ENCODE data around the gene CEL. TPM values are rescaled to one million over a fixed set of nuclear protein-coding genes. Genes with fewer than 3 reads are reported as not detected.

CEL gene
- total RNA-seq, 2 donors from 2014 or later = 1.7 to 2.8 TPM

DNA sequence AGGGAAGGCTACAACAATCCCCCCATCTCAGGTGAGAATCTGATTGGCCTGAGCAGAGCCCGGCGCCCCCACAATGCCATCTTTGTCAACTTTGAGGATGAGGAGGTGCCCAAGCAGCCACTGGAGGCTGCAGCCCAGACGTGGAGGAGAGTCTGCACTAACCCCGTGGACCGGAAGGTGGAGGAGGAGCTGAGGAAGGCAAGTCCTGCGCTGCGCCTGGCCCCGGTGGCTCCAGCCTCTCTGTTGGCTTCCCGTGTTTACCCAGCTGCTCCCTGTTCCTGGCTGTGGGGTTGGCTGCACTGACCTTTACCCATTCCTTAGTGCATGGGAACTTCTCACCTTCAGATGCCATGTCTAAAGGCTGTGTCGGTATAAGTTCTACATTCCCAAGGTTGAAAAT, 11.0 kb upstream of the CEL start:
- Histone ChIP-seq H3K4me1 (replicated peaks) (no peaks in the 10 kb centered on the region), H3K27ac (no peak overlapping the region), H3K9me3 (no peaks in the 10 kb centered on the region), H3K36me3 (peaks cover 0 to 19% of the 10 kb centered on the region in 2 donors), H3K27me3 (replicated peaks; ENCODE audit: insufficient read depth) (no peaks in the 10 kb centered on the region), H3K4me3 (no peak overlapping the region)
- WGBS = 87% methylated on average over 10 of the region's 10 CpGs
- intact Hi-C loops (cut with DNase I) = no loop called here
- DNase-seq (ENCODE audit: low spot score) = no peak
- TF ChIP-seq POLR2A (IDR thresholded peaks at IDR 0.05) (no peak), POLR2AphosphoS5 (IDR thresholded peaks at IDR 0.05) (no peak)
- TF ChIP-seq, protein P1, sequence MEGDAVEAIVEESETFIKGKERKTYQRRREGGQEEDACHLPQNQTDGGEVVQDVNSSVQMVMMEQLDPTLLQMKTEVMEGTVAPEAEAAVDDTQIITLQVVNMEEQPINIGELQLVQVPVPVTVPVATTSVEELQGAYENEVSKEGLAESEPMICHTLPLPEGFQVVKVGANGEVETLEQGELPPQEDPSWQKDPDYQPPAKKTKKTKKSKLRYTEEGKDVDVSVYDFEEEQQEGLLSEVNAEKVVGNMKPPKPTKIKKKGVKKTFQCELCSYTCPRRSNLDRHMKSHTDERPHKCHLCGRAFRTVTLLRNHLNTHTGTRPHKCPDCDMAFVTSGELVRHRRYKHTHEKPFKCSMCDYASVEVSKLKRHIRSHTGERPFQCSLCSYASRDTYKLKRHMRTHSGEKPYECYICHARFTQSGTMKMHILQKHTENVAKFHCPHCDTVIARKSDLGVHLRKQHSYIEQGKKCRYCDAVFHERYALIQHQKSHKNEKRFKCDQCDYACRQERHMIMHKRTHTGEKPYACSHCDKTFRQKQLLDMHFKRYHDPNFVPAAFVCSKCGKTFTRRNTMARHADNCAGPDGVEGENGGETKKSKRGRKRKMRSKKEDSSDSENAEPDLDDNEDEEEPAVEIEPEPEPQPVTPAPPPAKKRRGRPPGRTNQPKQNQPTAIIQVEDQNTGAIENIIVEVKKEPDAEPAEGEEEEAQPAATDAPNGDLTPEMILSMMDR (IDR thresholded peaks at IDR 0.05) = no peak

DNA sequence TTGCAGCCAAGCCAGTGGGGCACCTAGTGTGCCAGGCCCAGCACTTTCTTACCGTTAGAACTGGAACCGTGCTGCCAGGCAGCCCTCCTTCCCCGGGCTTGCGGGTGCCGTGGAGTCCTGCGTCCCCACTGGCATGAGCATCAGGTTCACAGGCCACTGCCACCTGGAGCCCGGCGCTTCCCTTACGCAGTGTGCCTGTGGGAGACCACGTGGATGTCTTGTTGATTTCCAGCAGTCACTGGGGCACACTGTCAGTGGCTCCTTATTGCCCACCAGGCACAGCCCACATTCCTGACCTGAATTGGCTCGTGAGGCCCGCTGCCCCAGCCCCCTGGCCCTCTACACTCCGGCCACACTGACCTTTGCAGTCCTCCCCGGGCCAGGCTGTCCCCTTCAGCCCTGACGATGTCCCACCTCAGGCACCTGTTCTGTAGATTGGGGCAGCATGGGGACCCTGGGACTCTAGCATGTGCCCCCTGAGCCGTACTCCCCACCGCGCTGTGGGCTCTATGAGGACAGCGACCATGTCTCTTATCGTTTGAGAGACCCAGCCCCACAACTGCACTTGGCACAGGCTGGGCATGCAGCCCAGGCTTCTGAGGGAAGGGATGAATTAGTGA, 10.4 kb upstream of the CEL start:
- intact Hi-C loops (cut with DNase I) = no loop called here
- Histone ChIP-seq H3K4me1 (replicated peaks) (no peaks in the 10 kb centered on the region), H3K36me3 (peaks cover 0 to 19% of the 10 kb centered on the region in 2 donors), H3K27ac (no peak overlapping the region), H3K27me3 (replicated peaks; ENCODE audit: insufficient read depth) (no peaks in the 10 kb centered on the region), H3K9me3 (no peaks in the 10 kb centered on the region), H3K4me3 (no peak overlapping the region)
- TF ChIP-seq, protein P1 (IDR thresholded peaks at IDR 0.05) = no peak
- TF ChIP-seq POLR2AphosphoS5 (IDR thresholded peaks at IDR 0.05) = no peak
- no peak for TF ChIP-seq POLR2A (IDR thresholded peaks at IDR 0.05)
- WGBS = 94% methylated on average over 12 of the region's 20 CpGs
- no peak for DNase-seq (ENCODE audit: low spot score)

DNA sequence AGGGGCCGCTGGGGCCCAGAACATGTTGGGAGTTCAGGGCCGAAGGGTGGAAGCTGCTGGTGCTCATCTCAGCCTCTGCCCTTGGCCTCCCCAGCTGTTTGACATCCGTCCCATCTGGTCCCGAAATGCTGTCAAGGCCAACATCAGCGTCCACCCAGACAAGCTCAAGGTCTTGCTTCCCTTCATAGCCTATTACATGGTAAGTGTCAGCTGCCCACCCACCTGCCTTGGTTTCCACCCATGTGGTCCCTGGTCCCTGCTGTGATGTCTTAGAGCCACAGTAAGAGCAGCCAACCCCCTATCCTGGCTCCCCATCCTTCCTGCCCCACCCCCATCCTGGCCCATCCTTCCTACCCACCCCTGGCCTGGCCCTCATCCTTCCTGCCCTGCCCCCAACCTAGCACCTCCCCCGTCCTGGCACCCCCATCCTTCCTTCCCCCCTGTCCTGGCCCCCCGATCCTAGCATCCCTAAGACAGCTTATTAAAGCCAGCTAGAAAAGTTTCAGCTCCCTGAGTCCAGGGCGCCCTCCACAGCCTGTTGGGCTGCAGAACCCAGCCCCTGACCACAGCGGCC, 9.7 kb upstream of the CEL start:
- Histone ChIP-seq H3K27ac (no peak overlapping the region), H3K4me1 (replicated peaks) (no peaks in the 10 kb centered on the region), H3K36me3 (peaks cover 0 to 19% of the 10 kb centered on the region in 2 donors), H3K4me3 (no peak overlapping the region), H3K9me3 (no peaks in the 10 kb centered on the region), H3K27me3 (replicated peaks; ENCODE audit: insufficient read depth) (no peaks in the 10 kb centered on the region)
- 91% methylated on average over 9 of the region's 9 CpGs for WGBS
- no peak for DNase-seq (ENCODE audit: low spot score)
- TF ChIP-seq POLR2A (IDR thresholded peaks at IDR 0.05) = no peak
- TF ChIP-seq, protein P1 (IDR thresholded peaks at IDR 0.05) = no peak
- TF ChIP-seq POLR2AphosphoS5 (IDR thresholded peaks at IDR 0.05) = no peak
- intact Hi-C loops (cut with DNase I) = no loop called here

DNA sequence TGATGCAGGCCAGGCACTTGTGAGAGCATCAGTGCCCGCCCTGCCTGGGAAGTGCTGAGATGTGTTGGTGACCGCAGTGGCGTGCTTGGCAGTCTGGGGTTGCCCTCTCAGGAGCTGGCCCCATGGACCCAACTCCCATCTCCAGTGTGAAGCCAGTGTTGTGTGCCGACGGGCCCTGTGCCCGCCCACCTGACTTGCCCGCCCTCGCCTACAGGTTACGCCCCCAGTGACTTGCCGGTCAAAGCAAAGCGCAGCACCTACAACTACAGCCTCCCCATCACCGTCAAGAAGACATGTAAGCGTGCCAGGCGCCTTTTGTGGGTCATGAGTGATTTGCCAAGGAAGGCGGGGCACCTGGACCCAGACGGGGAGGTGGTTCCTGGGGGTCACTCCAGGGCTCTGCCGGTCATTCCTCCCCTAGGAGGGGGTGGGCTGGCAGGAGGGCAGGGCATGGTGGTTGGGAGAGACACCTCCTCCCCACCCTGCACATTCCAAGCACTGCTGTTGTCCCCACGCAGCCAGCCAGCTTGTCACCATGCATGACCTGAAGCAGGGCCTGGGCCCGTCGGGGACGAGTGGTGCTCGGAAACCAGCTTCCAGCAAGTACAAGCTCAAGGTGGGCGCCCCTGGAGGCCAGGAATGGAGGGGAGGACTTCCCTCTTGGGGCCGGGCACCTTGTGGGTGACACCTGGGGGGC, 7.4 kb upstream of the CEL start:
- intact Hi-C loops (cut with DNase I) = no loop called here
- peaks cover 0 to 19% of the 10 kb centered on the region in 2 donors for H3K36me3 ChIP-seq
- WGBS = 87% methylated on average over 24 of the region's 24 CpGs

More for the DNA sequence above, 7.4 kb upstream of the CEL start:
- DNase-seq (ENCODE audit: low spot score) = no peak
- TF ChIP-seq POLR2AphosphoS5 (IDR thresholded peaks at IDR 0.05) = no peak
- TF ChIP-seq, protein P1 (IDR thresholded peaks at IDR 0.05) = no peak
- TF ChIP-seq POLR2A (IDR thresholded peaks at IDR 0.05) = no peak
- no peaks in the 10 kb centered on the region for H3K9me3 ChIP-seq
- H3K27me3 ChIP-seq (replicated peaks; ENCODE audit: insufficient read depth) = no peaks in the 10 kb centered on the region
- H3K27ac ChIP-seq = no peak overlapping the region
- no peak overlapping the region for H3K4me3 ChIP-seq
- no peaks in the 10 kb centered on the region for H3K4me1 ChIP-seq (replicated peaks)

All from prostate gland (tissue), 2 donors.